SK-N-SH treated with all-trans-retinoic acid at 6 μM for 48 hours (cell line): ENCODE data around the gene UPB1.

Source experiments
- ATAC-seq: fragments of 200-7000 bp; cut with Tn5 transposase; 3 replicates; pipeline ENCODE4 v1.9.1; 2020; ENCODE audit warnings: mild to moderate bottlenecking, moderate library complexity
- ARNTL ChIP-seq: fragments of 450-650 bp; formaldehyde crosslinking; IDR thresholded peaks from 2 replicates; pipeline ENCODE4 v1.5.0; 2020; ENCODE audit warnings: low read depth, mild to moderate bottlenecking, moderate library complexity, borderline replicate concordance
- CREB5 ChIP-seq: fragments of 250-450 bp; sonication (Bioruptor Pico); IDR thresholded peaks from 2 replicates; pipeline ENCODE4 v1.5.1; 2020; ENCODE audit warnings: low read depth, mild to moderate bottlenecking, moderate library complexity
- CSRNP3 ChIP-seq: fragments of 250-450 bp; sonication (Bioruptor Pico); IDR thresholded peaks from 2 replicates; pipeline ENCODE4 v1.5.1; 2021; ENCODE audit warnings: mild to moderate bottlenecking, moderate library complexity
- GLIS3 ChIP-seq: fragments of 250-450 bp; sonication (Bioruptor Pico); IDR thresholded peaks from 2 replicates; pipeline ENCODE4 v1.5.0; 2020; ENCODE audit warnings: mild to moderate bottlenecking, moderate library complexity
- ISL1 ChIP-seq: fragments of 250-450 bp; sonication (Bioruptor Pico); IDR thresholded peaks from 2 replicates; pipeline ENCODE4 v2.1.2; 2022; ENCODE audit warnings: mild to moderate bottlenecking, moderate library complexity
- OSR1 ChIP-seq: fragments of 250-450 bp; sonication (Bioruptor Pico); IDR thresholded peaks from 2 replicates; pipeline ENCODE4 v1.8.0; 2022; ENCODE audit warnings: moderate library complexity, mild to moderate bottlenecking, inconsistent platforms
- PATZ1 ChIP-seq: fragments of 250-450 bp; sonication (Bioruptor Pico); IDR thresholded peaks from 2 replicates; pipeline ENCODE4 v1.8.0; 2020; ENCODE audit warnings: mild to moderate bottlenecking, moderate library complexity, borderline replicate concordance
- POU6F1 ChIP-seq: fragments of 250-450 bp; sonication (Bioruptor Pico); IDR thresholded peaks from 2 replicates; pipeline ENCODE4 v1.8.0; 2021; ENCODE audit warnings: low read depth, mild to moderate bottlenecking, moderate library complexity, borderline replicate concordance
- PPARA ChIP-seq: fragments of 250-450 bp; sonication (Bioruptor Pico); IDR thresholded peaks from 2 replicates; pipeline ENCODE4 v1.5.0; 2020; ENCODE audit warnings: mild to moderate bottlenecking, borderline replicate concordance
- RARB ChIP-seq: fragments of 250-450 bp; sonication (Bioruptor Pico); IDR thresholded peaks from 2 replicates; pipeline ENCODE4 v1.8.0; 2021; ENCODE audit warnings: mild to moderate bottlenecking, moderate library complexity
- SNAI2 ChIP-seq: fragments of 250-450 bp; sonication (Bioruptor Pico); IDR thresholded peaks from 2 replicates; pipeline ENCODE4 v1.5.0; 2020; ENCODE audit warnings: mild to moderate bottlenecking, moderate library complexity
- TCF4 ChIP-seq: fragments of 250-450 bp; sonication (Bioruptor Pico); IDR thresholded peaks from 2 replicates; pipeline ENCODE4 v1.8.0; 2021; ENCODE audit warnings: mild to moderate bottlenecking, moderate library complexity, borderline replicate concordance
- TOX ChIP-seq: fragments of 250-450 bp; sonication (Bioruptor Pico); IDR thresholded peaks from 2 replicates; pipeline ENCODE4 v1.8.0; 2021; ENCODE audit warnings: mild to moderate bottlenecking, moderate library complexity, borderline replicate concordance
- TSHZ2 ChIP-seq: fragments of 250-450 bp; sonication (Bioruptor Pico); IDR thresholded peaks from 2 replicates; pipeline ENCODE4 v1.5.0; 2020; ENCODE audit warnings: mild to moderate bottlenecking, moderate library complexity
- ZFP3 ChIP-seq: fragments of 250-450 bp; sonication (Bioruptor Pico); IDR thresholded peaks from 2 replicates; pipeline ENCODE4 v1.5.0; 2020; ENCODE audit warnings: mild to moderate bottlenecking, moderate library complexity
- ZFP30 ChIP-seq: fragments of 450-650 bp; formaldehyde crosslinking; IDR thresholded peaks from 2 replicates; pipeline ENCODE4 v1.5.0; 2022; ENCODE audit warnings: mild to moderate bottlenecking, moderate library complexity
- ZNF565 ChIP-seq: fragments of 450-650 bp; formaldehyde crosslinking; conservative IDR thresholded peaks from 2 replicates; pipeline ENCODE4 v1.5.0; 2020; ENCODE audit warnings: low read depth, mild to moderate bottlenecking, moderate library complexity
- ZNF70 ChIP-seq: fragments of 450-650 bp; formaldehyde crosslinking; IDR thresholded peaks from 2 replicates; pipeline ENCODE4 v1.5.0; 2020; ENCODE audit warnings: mild to moderate bottlenecking, moderate library complexity
- ZNF8 ChIP-seq: fragments of 450-650 bp; formaldehyde crosslinking; IDR thresholded peaks from 2 replicates; pipeline ENCODE4 v1.5.0; 2020; ENCODE audit warnings: mild to moderate bottlenecking, moderate library complexity

The UPB1 gene

GRCh38 chr22:24523873-24524272 is 28.7 kb downstream of the UPB1 start (continued):
- TF ChIP-seq ZFP3 (CRISPR knock-in tag) (peak; percentile 67; the same call in 1 of the 2 replicates), ZNF8 (peak; percentile 61)
- TF ChIP-seq, all 23 proteins: peak for 12

- ATAC-seq = peak; percentile 80
- no peak for TF ChIP-seq ARNTL (CRISPR knock-in tag)
- TF ChIP-seq TSHZ2 (CRISPR knock-in tag) = 0 out of 2 replicates have a peak, but pooled peaks have one; percentile 32
These were observed 30.4 kb downstream of the UPB1 start for GRCh38 chr22:24525416-24526037.

GRCh38 chr22:24526191-24526590 is 31.1 kb downstream of the UPB1 start:
- TF ChIP-seq CREB5 (no peak), PPARA (no peak), ZNF565 (CRISPR knock-in tag) (no peak), ZNF8 (no peak), GLIS3 (CRISPR knock-in tag) (no peak), RARB (CRISPR knock-in tag) (no peak), CSRNP3 (CRISPR knock-in tag) (no peak), ZNF70 (CRISPR knock-in tag) (no peak), SNAI2 (CRISPR knock-in tag) (no peak), ARNTL (CRISPR knock-in tag) (no peak), POU6F1 (CRISPR knock-in tag) (no peak), TSHZ2 (CRISPR knock-in tag) (no peak), OSR1 (CRISPR knock-in tag) (no peak), ISL1 (CRISPR knock-in tag) (no peak), TCF4 (CRISPR knock-in tag) (no peak)
- TF ChIP-seq, all 23 proteins: peak for 0

GRCh38 chr22:24529898-24530297 is 34.8 kb downstream of the UPB1 start:
- ATAC-seq = no peak
- TF ChIP-seq CSRNP3 (CRISPR knock-in tag) (no peak), TCF4 (CRISPR knock-in tag) (no peak), ZFP30 (no peak), POU6F1 (CRISPR knock-in tag) (no peak), ZNF8 (no peak), TOX (CRISPR knock-in tag) (no peak), PATZ1 (CRISPR knock-in tag) (no peak), PPARA (no peak), ISL1 (CRISPR knock-in tag) (no peak), ZNF70 (CRISPR knock-in tag) (no peak), OSR1 (CRISPR knock-in tag) (no peak)

More at GRCh38 chr22:24526191-24526590, 31.1 kb downstream of the UPB1 start:
- no peak for ATAC-seq
